Globus pallidus (tissue), 1 donor: ENCODE data around the gene CTH.
"Not testable (repeated sequence)": the region's sequence is repeated elsewhere in the genome, so short reads cannot be mapped to it uniquely, and the experiment has no call there.

Source experiments
- DNase-seq: peaks from one replicate; pipeline ENCODE4 v3.0.0-alpha.2; 2015; ENCODE audit warnings: low spot score

CTH gene

DNA sequence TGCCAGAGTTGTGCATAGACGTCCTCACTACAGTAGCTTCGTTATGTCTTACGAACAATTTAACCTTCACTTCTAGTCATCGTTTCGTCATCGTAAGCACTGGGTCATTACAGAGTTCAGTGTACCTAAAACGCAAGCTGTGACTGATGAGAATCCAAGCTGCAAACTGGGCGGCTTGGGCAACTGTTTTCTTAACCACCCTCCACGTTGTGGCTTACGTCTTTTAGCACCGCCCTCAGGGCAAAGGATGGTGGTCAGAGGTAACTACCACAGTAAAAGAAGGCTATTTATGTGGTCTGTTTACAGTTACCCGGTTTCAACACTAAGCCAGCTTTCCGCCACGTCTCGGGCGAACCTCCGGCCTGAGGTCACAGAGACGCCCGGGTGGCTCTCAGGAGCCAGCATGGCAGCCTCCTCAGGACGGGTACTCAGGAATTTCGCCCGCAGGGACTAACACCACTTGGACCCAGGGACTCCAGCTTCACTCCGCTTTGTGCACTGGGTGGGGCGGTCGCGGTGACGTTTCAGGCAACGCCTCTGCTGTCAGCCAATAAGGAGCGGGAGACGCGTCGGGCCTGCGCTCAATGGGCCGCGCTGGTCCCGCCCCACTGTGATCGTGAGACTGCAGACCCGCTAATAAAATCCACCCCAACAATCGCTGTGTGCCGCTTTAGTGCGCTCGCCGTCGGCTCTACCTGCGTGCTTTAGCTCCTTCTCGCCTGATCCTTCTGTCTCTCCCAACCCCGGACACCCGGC lies at the start of gene CTH:
TSS of gene CTH (plus strand) at position 665 of the 756 bp plus-strand sequence. CDS start 148 bp downstream, outside the sequence.
- DNase-seq: peak; percentile 98

- no peak for DNase-seq
Measured at GRCh38 chr1:70361727-70362398, 49.2 kb upstream of the CTH start.

- no peak for DNase-seq
Measured at GRCh38 chr1:70364439-70364838, 46.6 kb upstream of the CTH start.

DNA sequence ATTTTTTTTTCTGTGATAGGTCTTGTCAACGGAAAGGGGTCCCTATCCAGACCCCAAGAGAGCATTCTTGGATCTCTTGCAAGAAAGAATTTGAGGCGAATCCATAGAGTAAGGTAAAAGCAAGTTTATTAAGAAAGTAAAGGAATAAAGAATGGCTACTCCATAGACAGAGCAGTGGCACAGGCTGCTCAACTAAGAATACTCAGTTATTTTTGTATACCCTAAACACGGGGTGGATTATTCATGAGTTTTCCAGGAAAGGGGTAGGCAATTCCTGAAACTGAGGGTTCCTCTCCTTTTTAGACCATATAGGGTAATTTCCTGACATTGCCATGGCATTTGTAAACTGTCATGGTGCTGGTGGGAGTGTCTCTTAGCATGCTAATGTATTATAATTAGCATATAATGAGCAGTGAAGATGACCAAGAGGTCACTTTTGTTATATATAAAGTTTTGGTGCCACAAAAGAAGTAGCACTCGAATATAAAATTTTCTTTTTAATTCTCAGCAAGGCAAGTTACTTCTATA lies 44.6 kb upstream of the CTH start:
- DNase-seq: not testable (repeated sequence)

- not testable (repeated sequence) for DNase-seq
Measured at GRCh38 chr1:70366997-70367396, 44.1 kb upstream of the CTH start.

DNA sequence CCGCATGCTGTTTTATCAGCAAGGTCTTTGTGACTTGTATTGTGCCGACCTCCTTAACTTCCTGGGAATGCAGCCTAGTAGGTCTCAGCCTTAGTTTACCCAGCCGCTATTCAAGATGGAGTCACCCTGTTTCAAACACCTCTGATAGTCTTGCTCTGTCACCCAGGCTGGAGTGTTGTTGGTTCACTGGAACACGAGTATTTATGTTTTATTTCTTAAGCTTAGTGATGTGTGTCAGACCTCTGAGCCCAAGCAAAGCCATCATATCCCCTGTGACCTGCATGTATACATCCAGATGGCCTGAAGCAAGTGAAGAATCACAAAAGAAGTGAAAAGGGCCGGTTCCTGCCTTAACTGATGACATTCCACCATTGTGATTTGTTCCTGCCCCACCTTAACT lies 43.7 kb upstream of the CTH start:
- DNase-seq: not testable (repeated sequence)

DNA sequence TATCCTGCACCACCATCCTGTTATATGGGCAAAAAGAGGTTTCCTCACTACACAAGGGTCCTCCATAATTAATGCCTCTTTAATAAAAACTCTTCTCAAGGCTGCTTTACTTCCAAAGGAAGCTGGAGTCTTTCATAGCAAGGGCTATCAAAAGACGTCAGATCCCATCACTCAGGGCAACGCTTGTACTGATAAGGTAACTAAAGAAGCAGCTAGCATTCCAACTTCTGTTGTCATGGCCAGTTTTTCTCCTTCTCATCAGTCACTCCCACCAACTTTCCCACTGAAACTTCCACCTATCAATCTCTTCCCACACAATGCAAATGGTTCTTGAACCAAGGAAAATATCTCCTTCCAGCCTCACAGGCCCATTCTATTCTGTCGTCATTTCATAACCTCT lies 39.5 kb upstream of the CTH start:
- DNase-seq: not testable (repeated sequence)

DNA sequence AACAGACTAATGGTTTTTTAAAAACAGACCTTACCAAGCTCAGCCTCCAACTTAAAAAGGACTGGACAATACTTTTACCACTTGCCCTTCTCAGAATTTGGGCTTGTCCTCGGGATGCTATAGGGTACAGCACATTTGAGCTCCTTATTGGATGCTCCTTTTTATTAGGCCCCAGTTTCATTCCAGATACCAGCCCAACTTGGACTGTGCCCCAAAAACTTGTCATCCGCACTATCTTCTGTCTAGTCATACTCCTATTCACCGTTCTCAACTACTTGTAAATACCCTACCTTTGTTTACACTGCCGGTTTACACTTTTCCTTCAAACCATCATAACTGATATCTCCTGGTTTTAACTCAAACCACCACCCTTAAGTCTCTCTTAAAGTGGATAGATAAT lies 38.6 kb upstream of the CTH start:
- no peak for DNase-seq

- not testable (repeated sequence) for DNase-seq
Measured at GRCh38 chr1:70373580-70373979, 37.5 kb upstream of the CTH start.

DNA sequence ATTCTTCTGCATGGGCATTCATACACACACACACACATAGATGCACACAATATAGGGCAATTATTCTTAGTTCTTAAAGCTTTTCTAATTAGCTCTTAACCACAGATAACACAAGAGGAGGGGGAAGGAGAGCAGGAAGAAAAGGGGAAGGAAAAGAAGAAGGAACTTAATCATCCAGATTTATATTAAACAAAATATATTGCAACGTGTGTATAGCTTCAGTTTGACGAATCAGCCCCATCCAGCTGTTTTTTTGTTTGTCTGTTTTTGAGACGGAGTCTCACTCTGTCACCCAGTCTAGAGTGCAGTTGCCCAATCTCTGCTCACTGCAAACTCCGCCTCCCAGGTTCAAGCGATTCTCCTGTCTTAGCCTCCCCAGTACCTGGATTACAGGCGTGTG lies 34.9 kb upstream of the CTH start:
- DNase-seq: no peak

DNA sequence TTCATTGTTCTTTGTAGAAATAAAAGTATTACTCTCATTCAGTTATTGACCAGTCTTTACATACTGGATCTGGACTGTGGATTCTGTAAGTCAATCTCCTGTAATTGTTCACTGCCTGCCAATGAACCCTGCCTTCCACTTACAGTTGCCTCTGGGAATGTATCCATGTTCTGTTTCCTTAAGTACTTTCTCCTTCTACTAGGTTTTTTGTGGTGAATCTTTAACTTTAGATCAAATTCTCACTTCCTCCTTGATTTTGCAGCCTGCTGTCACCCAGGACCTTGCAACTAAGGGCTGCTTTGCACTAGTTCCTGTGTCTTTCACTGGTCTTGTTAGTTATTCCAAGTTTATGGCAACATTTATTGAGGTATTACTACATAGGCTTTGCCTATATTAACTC lies 28.4 kb upstream of the CTH start:
- DNase-seq: no peak

DNA sequence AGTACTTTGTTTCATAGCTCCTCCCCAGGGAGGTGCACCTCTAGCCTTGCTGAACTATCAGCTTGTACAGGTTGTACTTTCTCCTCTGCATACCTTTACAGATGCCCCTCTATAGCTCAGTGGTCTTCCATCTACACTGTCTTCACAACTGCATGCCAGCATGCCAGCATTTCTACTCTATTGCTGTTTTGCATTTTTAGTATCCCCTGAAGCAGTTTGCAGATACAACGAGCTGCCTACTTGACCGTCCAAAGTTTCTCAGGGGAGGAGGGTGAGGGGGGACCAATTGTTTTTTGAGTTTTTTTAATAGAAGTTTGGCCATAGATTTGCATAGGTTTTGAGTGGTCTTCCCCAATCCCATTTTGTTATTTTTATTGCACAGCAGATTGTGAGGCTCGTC lies 27.6 kb upstream of the CTH start:
- no peak for DNase-seq

DNA sequence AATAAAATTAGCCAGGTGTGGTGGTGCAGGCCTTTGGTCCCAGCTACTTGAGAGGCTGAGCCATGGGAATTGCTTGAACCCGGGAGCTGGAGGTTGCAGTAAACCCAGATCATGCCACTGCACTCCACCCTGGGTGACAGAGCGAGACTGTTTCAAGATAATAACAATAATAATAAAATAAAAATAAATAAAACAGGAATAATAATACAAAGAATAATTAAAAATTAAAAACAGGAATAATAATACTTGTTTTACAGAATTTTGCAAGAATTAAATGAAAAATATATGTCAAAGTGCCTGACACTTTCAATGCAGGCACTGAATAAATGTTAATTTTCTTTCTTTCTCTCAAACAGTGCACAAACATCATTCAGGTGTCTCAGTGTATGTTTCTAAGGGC lies 26.5 kb upstream of the CTH start:
- DNase-seq: no peak

- DNase-seq: no peak
Measured at GRCh38 chr1:70385477-70385876, 25.6 kb upstream of the CTH start.

DNA sequence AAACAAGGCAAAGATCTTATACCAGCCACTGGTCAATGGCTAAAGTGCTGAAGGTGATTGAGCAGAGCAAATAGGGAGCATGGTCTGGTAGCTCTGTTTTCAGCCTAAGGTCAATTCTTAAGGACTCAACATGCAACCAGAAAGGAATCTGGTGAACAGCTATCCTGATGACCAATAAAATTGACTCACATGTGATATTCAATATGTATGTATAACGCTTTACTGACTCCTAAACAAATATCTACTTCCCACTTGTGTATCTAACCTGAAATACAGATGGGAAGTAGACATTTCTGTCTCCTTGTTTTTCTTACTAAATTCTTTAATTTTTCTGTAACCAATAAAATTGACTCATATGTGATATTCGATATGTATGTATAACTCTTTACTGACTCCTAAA lies 24.9 kb upstream of the CTH start:
- DNase-seq: no peak

DNA sequence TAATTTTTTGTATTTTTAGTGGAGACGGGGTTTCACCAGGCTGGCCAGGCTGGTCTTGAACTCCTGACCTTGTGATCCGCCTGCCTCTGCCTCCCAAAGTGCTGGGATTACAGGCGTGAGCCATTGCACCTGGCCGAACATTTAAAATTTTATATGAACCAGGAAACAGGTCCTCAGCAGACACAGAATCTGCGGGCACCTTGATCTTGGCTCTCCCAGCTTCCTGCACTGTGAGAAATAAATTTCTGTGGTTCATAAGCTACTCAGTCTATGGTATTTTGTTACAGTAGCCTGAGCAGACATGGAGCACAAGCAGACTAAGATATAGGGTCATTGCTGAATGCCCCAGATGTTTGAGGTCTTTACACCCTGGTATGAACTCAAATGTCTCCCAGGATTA lies 23.6 kb upstream of the CTH start:
- DNase-seq: no peak

DNA sequence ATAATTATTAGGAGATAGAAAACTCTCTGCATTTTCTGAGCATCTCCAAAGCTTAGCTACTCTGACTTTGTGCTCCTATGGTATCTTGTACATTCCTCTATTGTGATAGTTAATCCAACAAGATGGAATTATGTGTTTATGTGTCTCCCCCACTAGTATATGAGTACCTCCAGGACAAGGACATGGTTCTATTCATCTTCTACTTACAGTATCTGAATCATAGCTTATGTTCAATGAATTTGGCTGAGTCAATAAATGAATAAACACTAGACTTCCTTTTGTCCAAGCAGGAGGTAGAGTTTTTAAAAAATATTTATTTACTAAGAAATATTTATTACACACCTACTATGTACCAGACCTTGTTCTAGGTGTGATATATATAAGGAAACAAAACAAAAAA lies 18.4 kb upstream of the CTH start:
- no peak for DNase-seq

- DNase-seq: no peak
Measured at GRCh38 chr1:70396607-70397006, 14.5 kb upstream of the CTH start.

GRCh38 chr1:70397013-70397412 lies 14.1 kb upstream of the CTH start:
- DNase-seq: no peak

- no peak for DNase-seq
Measured at GRCh38 chr1:70400335-70400734, 10.7 kb upstream of the CTH start.

DNA sequence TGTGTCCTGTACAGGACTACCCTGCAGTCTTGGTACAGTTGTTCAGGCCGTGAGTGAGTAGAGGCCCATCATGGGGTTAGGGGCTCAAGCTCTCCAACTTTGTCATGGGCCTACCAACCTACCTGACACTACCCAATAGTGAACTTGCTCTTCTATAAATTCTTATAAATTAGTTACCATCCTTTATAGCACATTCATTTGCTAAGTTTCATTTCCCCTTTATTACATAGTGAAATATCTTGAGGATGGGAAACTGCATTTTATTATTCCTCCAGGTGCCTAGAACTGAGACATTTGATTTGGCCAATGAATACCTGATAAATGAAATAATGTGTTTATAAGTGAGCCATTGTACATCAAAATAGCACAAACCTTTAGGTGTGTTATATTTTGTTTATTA lies 9.1 kb upstream of the CTH start:
- no peak for DNase-seq

DNA sequence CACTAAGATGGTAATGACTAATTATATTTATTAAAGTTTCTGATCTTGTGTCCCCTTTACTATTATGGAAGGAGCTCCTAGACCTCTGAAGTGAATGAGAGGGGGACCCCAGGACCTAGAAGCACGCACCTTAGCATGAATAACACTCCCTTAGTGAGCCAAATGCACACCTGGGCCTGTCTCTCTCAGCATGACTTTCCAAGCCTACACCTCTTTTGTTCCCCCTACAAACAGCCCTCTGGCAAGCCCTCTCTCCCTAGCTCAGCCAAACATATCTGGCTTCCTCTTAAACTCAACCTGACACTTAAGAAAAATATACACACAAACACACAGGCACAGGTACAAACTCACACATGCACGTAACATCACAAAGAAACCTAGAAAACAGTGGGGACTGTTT lies 7.3 kb upstream of the CTH start:
- no peak for DNase-seq

DNA sequence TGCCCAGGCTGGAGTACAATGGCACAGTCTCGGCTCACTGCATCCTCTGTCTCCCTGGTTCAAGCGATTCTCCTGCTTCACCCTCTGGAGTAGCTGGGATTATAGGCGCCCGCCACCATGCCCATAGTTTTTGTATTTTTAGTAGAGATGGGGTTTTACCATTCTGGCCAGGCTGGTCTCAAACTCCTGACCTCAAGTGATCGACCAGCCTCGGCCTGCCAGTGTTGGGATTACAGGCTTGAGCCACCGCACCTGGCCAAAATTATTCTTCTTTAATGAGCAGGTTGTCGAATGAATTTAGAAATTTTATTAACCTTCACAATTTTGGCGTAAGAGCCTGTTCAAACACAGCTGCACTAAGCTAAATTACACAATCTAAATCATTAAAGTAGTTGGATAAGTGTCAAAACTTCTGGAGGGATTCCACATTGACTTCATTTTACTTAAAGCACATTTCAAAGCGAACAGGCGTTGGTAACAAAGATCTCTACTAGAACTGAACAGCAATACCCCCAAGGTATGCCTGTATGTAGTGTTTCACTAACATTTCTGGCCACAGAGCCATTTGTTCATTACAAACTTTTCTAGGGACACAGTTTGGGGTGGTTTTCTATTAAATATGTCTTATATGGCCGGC lies 5.2 kb upstream of the CTH start:
- no peak for DNase-seq
